GM13976 (cell line): ENCODE measurements around the gene IDS.
"Not testable (repeated sequence)": the region's sequence is repeated elsewhere in the genome, so short reads cannot be mapped to it uniquely, and the experiment has no call there.

Source experiments
- DNase-seq: peaks from one replicate; pipeline ENCODE4 v3.0.0; 2012; ENCODE audit warnings: low spot score
- in situ Hi-C: fragments of 300-500 bp; cut with MboI; formaldehyde crosslinking; loops from one replicate; pipeline ENCODE4 v1.12.0; 2022; ENCODE audit warnings: low sequenced_read_pairs, mixed read lengths, inconsistent platforms; ENCODE audit not compliant: unreplicated experiment
- TF ChIP-seq, protein P1 (sequence below): IDR thresholded peaks from 2 replicates; pipeline ENCODE4 v1.5.1; 2012; ENCODE audit warnings: borderline replicate concordance, mild to moderate bottlenecking; ENCODE audit not compliant: insufficient read depth; ENCODE audit errors: extremely low read depth, missing control alignments, control extremely low read depth

IDS gene

DNA sequence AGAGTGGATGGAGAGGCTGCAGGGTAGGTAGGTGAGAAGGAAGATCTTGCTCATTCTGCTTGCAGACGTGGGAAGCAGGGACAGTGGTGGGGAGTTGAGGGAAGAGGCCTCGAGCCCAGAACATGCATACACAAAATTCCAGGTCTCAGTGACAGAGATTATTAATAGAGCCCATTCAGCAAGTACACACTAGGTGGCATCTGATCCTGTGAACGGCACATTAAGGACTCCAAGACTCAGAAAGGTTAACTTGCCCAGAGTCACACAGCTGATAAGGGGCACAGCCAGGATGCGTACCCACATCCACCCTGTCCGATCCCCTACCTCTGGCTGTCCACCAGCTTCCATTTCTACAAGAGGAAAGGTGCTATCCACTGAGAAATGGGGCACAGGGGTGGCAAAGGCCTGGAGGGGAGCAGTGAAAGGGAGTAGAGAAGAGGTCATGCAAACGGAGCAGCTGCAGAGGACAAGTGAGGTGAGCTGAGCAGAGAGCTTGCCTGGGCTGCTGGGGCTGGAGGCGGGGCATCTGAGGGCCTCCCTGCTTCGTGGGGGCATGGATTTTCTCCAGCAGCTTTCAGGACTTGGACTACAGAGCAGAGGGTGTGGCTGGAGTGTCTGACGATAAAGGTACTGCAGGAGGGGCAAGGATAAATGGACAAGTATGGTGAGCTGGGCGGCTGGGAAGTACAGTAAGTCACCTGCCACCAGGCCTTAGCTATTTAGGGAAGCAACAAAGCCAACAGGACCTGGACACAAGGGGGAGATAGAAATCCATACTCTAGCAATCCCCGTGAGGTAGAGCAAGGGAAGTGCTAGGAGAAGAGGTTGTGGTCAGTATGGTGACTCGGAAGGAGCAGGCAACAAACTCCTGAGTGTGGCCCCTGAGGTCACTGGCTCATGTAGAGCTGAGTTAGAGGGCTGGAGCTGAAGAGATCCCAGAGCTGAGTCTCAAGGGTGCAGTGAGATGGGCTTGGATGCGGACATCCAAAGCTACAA is 11.2 kb downstream of the IDS start:
- in situ Hi-C loops: no loop called here
- TF ChIP-seq, protein P1, sequence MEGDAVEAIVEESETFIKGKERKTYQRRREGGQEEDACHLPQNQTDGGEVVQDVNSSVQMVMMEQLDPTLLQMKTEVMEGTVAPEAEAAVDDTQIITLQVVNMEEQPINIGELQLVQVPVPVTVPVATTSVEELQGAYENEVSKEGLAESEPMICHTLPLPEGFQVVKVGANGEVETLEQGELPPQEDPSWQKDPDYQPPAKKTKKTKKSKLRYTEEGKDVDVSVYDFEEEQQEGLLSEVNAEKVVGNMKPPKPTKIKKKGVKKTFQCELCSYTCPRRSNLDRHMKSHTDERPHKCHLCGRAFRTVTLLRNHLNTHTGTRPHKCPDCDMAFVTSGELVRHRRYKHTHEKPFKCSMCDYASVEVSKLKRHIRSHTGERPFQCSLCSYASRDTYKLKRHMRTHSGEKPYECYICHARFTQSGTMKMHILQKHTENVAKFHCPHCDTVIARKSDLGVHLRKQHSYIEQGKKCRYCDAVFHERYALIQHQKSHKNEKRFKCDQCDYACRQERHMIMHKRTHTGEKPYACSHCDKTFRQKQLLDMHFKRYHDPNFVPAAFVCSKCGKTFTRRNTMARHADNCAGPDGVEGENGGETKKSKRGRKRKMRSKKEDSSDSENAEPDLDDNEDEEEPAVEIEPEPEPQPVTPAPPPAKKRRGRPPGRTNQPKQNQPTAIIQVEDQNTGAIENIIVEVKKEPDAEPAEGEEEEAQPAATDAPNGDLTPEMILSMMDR: no peak
- no peak for DNase-seq

DNA sequence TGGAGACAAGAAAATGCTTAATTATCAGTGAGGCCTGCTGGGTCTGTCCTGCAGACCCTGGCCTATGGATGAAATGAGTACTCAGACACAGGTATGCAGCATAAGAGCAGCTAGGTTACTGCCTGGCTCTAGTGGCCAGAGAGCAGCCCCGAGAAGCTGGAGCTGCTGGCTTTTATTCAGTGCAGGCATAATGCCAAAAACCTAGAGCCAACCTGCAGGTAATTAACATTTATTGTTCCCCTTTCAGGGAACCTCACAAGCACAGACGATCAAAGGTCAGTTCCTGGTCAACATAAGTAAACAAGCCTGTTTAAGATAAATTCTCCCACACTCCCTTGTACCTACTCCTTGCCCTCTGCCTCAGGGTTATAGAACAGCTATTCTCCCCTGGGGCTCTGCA is 13.3 kb downstream of the IDS start:
- TF ChIP-seq, protein P1: no peak
- in situ Hi-C loops: no loop called here
- no peak for DNase-seq

DNA sequence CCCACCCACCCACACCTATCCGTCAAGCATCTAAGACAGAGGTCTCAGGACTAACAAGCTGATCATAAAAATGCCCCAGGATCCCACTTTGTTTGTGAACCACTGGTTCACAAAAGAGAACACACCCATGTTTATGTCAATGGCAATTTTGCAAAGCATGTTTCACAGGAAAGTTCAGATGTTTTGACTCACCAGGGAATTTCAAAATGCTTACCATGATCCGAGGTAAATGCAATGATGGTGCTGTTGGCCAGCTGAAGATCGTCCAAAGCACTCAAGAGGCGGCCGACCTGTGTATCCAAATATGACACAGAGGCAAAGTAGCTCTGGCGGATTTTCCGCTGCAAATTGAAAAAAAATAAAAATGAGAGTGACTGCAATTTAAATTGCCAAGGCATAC is 15.0 kb downstream of the IDS start:
- in situ Hi-C loops: no loop called here
- DNase-seq: no peak
- TF ChIP-seq, protein P1: no peak

DNA sequence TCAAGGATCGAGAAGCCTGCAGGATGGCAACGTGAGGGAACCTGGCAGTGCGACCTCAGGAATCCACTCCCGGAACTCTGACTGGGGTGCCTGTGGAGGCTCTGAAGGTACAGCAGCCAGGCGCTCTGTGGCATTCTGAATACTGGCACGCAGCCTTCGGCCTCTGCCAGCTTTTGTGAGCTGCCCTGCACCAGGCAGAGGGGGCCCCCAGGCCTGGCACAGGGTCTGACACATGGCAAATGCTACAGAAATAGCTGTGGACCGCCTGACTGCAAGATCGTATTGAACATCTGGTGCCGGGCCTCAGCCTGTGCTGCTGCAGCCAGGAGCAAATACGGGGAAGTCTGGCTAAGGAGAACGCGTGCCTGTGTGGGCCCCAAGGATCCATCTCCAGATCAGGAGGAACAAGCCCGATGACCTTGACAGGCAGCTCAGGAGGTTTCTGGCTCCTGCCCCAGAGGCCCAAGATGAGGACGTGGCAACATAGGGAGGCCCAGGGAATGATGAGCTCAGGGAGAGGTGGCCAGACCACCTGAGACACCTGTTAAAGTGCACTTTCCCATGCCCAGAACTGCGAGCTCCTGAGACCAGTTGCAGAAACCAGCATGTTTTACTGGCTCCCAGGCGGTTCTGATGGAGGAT is 16.6 kb downstream of the IDS start:
- in situ Hi-C loops: not testable (repeated sequence)

DNA sequence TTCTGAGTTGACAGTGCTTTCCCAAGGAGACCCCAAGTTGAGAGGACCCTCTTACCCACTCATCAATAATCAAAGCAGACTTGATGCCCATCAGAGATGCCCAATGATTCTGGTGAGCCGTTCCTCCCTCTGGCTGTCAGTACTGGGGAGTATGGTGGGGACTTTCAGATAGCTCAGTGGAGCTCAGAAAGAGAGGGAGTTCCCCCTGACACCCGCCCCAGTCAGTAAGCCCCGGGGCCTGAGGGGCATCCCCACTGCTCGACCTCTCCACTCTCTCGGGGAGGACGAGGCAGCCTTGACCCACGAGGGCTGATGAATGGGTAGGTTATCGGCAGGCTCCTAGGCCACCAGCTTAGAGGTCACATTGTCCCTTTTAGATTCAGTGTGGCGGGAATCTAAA is 17.1 kb downstream of the IDS start:
- in situ Hi-C loops: not testable (repeated sequence)

More for the DNA sequence above, 16.6 kb downstream of the IDS start:
- DNase-seq: not testable (repeated sequence)

DNA sequence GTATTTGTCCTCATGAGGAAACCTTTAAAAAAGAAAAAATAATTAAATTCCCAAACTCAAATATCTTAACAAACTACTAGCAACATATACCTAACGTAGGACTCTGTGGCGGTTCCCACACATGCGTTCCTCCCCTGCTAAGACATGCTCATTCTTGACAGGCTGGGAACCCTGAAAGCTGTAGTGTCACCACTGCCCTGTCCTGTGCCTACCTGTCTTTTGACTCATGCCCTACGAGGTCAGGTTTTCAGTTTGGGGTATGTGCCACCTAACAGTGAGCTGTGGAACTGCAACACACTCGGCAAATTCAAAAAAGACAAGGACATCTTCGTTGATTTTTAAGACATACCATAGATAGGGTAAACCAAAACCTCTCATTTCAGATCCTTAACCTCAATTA is 17.8 kb downstream of the IDS start:
- DNase-seq: no peak
- TF ChIP-seq, protein P1: no peak
- in situ Hi-C loops: no loop called here

More for the DNA sequence above, 17.1 kb downstream of the IDS start:
- not testable (repeated sequence) for DNase-seq

DNA sequence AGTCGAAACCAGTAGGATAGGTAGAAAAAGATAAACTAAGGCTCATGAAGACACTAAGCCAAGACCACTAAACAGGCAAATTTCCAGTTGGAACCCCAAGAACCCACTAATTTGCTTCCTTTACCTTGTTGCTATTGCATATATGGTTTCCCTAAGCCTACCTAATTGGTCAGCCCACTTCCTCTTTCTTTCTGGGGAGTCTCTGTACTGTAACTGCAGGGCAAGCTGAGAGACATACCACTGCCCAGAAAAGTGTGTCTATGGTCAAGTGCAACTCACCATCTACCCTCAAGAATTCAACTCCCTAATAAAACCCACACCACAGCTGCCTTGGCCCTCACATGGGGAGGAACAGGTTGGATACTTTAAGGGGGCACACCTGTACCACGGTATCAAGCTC is 28.6 kb downstream of the IDS start:
- TF ChIP-seq, protein P1: no peak
- in situ Hi-C loops: no loop called here
- DNase-seq: no peak
